HEK293 (cell line): ENCODE results near the gene CCDC149.

Source experiments
- CTCF ChIA-PET: fragments of 350-600 bp; formaldehyde crosslinking; extraction: SDS; loops from one replicate; lab custom pipeline; 2021; ENCODE audit warnings: antibody characterized with exemption; lab: Yijun Ruan, JAX
- POLR2A ChIA-PET: fragments of 300-600 bp; formaldehyde crosslinking; extraction: SDS; loops from one replicate; lab custom pipeline; 2020; ENCODE audit warnings: antibody characterized with exemption, inconsistent platforms; lab: Yijun Ruan, JAX
- H3K27ac ChIP-seq: fragments of 200-500 bp; sonication (Bioruptor generic); 2 replicates; pipeline ENCODE4 v1.5.1; 2014; ENCODE audit warnings: low read depth, low read length, control low read depth, inconsistent platforms; ENCODE audit errors: extremely low read depth
- H3K36me3 ChIP-seq, 2 experiments: fragments of 200-500 bp in 1 of 2; sonication (Bioruptor generic) in 1 of 2; 1 replicate in 1 of 2; 2 replicates in 1 of 2; pipeline ENCODE4 v1.5.1; 2014 to 2017; ENCODE audit warnings: inconsistent platforms in 2 of 2, low read length in 2 of 2; ENCODE audit not compliant: control insufficient read depth in 2 of 2, insufficient read depth in 1 of 2
- H3K4me1 ChIP-seq: fragments of 200-500 bp; sonication (Bioruptor generic); 2 replicates; pipeline ENCODE4 v1.5.1; 2014; ENCODE audit warnings: mild to moderate bottlenecking, low read length, inconsistent platforms; ENCODE audit not compliant: control insufficient read depth, insufficient read depth
- H3K4me3 ChIP-seq: 2 replicates; pipeline ENCODE4 v1.5.1; 2011; ENCODE audit warnings: low read depth, mild to moderate bottlenecking, control low read depth, low read length, moderate library complexity
- H3K9me3 ChIP-seq: fragments of 200-500 bp; sonication (Bioruptor generic); 2 replicates; pipeline ENCODE4 v1.5.1; 2014; ENCODE audit warnings: low read depth, low read length, inconsistent platforms; ENCODE audit not compliant: control insufficient read depth, insufficient read depth
- ATF2 ChIP-seq: fragments of 450-650 bp; formaldehyde crosslinking; IDR thresholded peaks from 2 replicates; pipeline ENCODE4 v1.5.1; 2016; ENCODE audit warnings: missing biosample characterization, missing genetic modification characterization, low read depth
- BCL6B ChIP-seq: fragments of 450-650 bp; formaldehyde crosslinking; IDR thresholded peaks from 2 replicates; pipeline ENCODE4 v1.5.1; 2017; ENCODE audit warnings: missing biosample characterization, missing genetic modification characterization
- GLIS1 ChIP-seq: fragments of 450-650 bp; formaldehyde crosslinking; IDR thresholded peaks from 2 replicates; pipeline ENCODE4 v1.5.1; 2016; ENCODE audit warnings: missing biosample characterization, missing genetic modification characterization
- KLF8 ChIP-seq: fragments of 450-650 bp; formaldehyde crosslinking; IDR thresholded peaks from 2 replicates; pipeline ENCODE4 v1.5.1; 2016; ENCODE audit warnings: missing biosample characterization, missing genetic modification characterization
- MYNN ChIP-seq: fragments of 450-650 bp; formaldehyde crosslinking; IDR thresholded peaks from 2 replicates; pipeline ENCODE4 v1.5.1; 2016; ENCODE audit warnings: missing biosample characterization, missing genetic modification characterization, borderline replicate concordance
- PRDM1 ChIP-seq: fragments of 450-650 bp; formaldehyde crosslinking; IDR thresholded peaks from 2 replicates; pipeline ENCODE4; 2016; ENCODE audit warnings: missing biosample characterization, missing genetic modification characterization
- SCRT1 ChIP-seq: fragments of 450-650 bp; formaldehyde crosslinking; IDR thresholded peaks from 2 replicates; pipeline ENCODE4 v1.5.1; 2016; ENCODE audit warnings: missing biosample characterization, missing genetic modification characterization, borderline replicate concordance
- SCRT2 ChIP-seq: fragments of 450-650 bp; formaldehyde crosslinking; IDR thresholded peaks from 2 replicates; pipeline ENCODE4 v1.5.1; 2016; ENCODE audit warnings: missing biosample characterization, missing genetic modification characterization
- YY1 ChIP-seq: fragments of 450-650 bp; formaldehyde crosslinking; IDR thresholded peaks from 2 replicates; pipeline ENCODE4 v1.5.1; 2018; ENCODE audit warnings: missing biosample characterization, missing genetic modification characterization
- YY2 ChIP-seq: fragments of 450-650 bp; formaldehyde crosslinking; IDR thresholded peaks from 2 replicates; pipeline ENCODE4 v1.5.1; 2016; ENCODE audit warnings: missing biosample characterization, missing genetic modification characterization
- ZBTB1 ChIP-seq: fragments of 450-650 bp; formaldehyde crosslinking; IDR thresholded peaks from 2 replicates; pipeline ENCODE4 v1.5.1; 2016; ENCODE audit warnings: missing biosample characterization, missing genetic modification characterization
- ZBTB21 ChIP-seq: fragments of 450-650 bp; formaldehyde crosslinking; IDR thresholded peaks from 2 replicates; pipeline ENCODE4 v1.5.1; 2017; ENCODE audit warnings: missing biosample characterization, missing genetic modification characterization
- ZBTB7A ChIP-seq: fragments of 450-650 bp; formaldehyde crosslinking; IDR thresholded peaks from 2 replicates; pipeline ENCODE4 v1.5.1; 2016; ENCODE audit warnings: low read depth, missing biosample characterization, missing genetic modification characterization
- ZEB2 ChIP-seq: fragments of 450-650 bp; formaldehyde crosslinking; IDR thresholded peaks from 2 replicates; pipeline ENCODE4 v1.5.1; 2016; ENCODE audit warnings: missing biosample characterization, missing genetic modification characterization
- ZNF10 ChIP-seq: fragments of 450-650 bp; formaldehyde crosslinking; IDR thresholded peaks from 2 replicates; pipeline ENCODE4 v1.5.1; 2017; ENCODE audit warnings: missing biosample characterization, missing genetic modification characterization
- ZNF132 ChIP-seq: fragments of 450-650 bp; formaldehyde crosslinking; IDR thresholded peaks from 2 replicates; pipeline ENCODE4 v1.5.1; 2017; ENCODE audit warnings: missing biosample characterization, missing genetic modification characterization, borderline replicate concordance
- ZNF133 ChIP-seq: fragments of 450-650 bp; formaldehyde crosslinking; IDR thresholded peaks from 2 replicates; pipeline ENCODE4 v1.5.1; 2016; ENCODE audit warnings: missing biosample characterization, missing genetic modification characterization
- ZNF157 ChIP-seq: fragments of 450-650 bp; formaldehyde crosslinking; IDR thresholded peaks from 2 replicates; pipeline ENCODE4 v1.5.1; 2016; ENCODE audit warnings: missing biosample characterization, missing genetic modification characterization
- ZNF18 ChIP-seq: fragments of 450-650 bp; formaldehyde crosslinking; IDR thresholded peaks from 2 replicates; pipeline ENCODE4 v1.5.1; 2016; ENCODE audit warnings: missing biosample characterization, missing genetic modification characterization
- ZNF221 ChIP-seq: fragments of 450-650 bp; formaldehyde crosslinking; IDR thresholded peaks from 2 replicates; pipeline ENCODE4 v1.5.1; 2017; ENCODE audit warnings: missing biosample characterization, missing genetic modification characterization, borderline replicate concordance
- ZNF23 ChIP-seq: fragments of 450-650 bp; formaldehyde crosslinking; IDR thresholded peaks from 2 replicates; pipeline ENCODE4 v1.5.1; 2016; ENCODE audit warnings: missing biosample characterization, missing genetic modification characterization, borderline replicate concordance
- ZNF324 ChIP-seq: fragments of 450-650 bp; formaldehyde crosslinking; IDR thresholded peaks from 2 replicates; pipeline ENCODE4 v1.5.1; 2016; ENCODE audit warnings: missing biosample characterization, missing genetic modification characterization
- ZNF362 ChIP-seq: fragments of 450-650 bp; formaldehyde crosslinking; IDR thresholded peaks from 2 replicates; pipeline ENCODE4 v1.5.1; 2016; ENCODE audit warnings: missing biosample characterization, missing genetic modification characterization
- ZNF398 ChIP-seq: fragments of 450-650 bp; formaldehyde crosslinking; IDR thresholded peaks from 2 replicates; pipeline ENCODE4 v1.5.1; 2017; ENCODE audit warnings: missing biosample characterization, missing genetic modification characterization
- ZNF548 ChIP-seq: fragments of 450-650 bp; formaldehyde crosslinking; IDR thresholded peaks from 2 replicates; pipeline ENCODE4 v1.5.1; 2016; ENCODE audit warnings: missing biosample characterization, missing genetic modification characterization
- ZNF549 ChIP-seq: fragments of 450-650 bp; IDR thresholded peaks from 2 replicates; pipeline ENCODE4 v1.5.1; 2018; ENCODE audit warnings: missing biosample characterization, missing genetic modification characterization, mild to moderate bottlenecking, inconsistent platforms, moderate library complexity
- ZNF580 ChIP-seq: fragments of 450-650 bp; formaldehyde crosslinking; IDR thresholded peaks from 2 replicates; pipeline ENCODE4 v1.5.1; 2016; ENCODE audit warnings: missing biosample characterization, missing genetic modification characterization
- ZNF610 ChIP-seq: fragments of 450-650 bp; formaldehyde crosslinking; IDR thresholded peaks from 2 replicates; pipeline ENCODE4 v1.5.1; 2016; ENCODE audit warnings: missing biosample characterization, missing genetic modification characterization, borderline replicate concordance
- ZNF654 ChIP-seq: fragments of 450-650 bp; formaldehyde crosslinking; IDR thresholded peaks from 2 replicates; pipeline ENCODE4 v1.5.1; 2016; ENCODE audit warnings: low read depth, missing biosample characterization, missing genetic modification characterization
- ZNF660 ChIP-seq: fragments of 450-650 bp; IDR thresholded peaks from 2 replicates; pipeline ENCODE4 v1.5.1; 2018; ENCODE audit warnings: missing biosample characterization, mild to moderate bottlenecking, missing genetic modification characterization
- ZNF768 ChIP-seq: fragments of 450-650 bp; formaldehyde crosslinking; IDR thresholded peaks from 2 replicates; pipeline ENCODE4 v1.5.1; 2018; ENCODE audit warnings: missing biosample characterization, mild to moderate bottlenecking, missing genetic modification characterization
- ZNF837 ChIP-seq: fragments of 450-650 bp; formaldehyde crosslinking; IDR thresholded peaks from 2 replicates; pipeline ENCODE4 v1.5.1; 2016; ENCODE audit warnings: missing biosample characterization, missing genetic modification characterization
- ZSCAN30 ChIP-seq: fragments of 450-650 bp; IDR thresholded peaks from 2 replicates; pipeline ENCODE4 v1.5.1; 2018; ENCODE audit warnings: missing biosample characterization, mild to moderate bottlenecking, missing genetic modification characterization, moderate library complexity

CCDC149 gene

GRCh38 chr4:24896056-24896455 lies 16.8 kb downstream of the CCDC149 start:
- Histone ChIP-seq H3K27ac (no peak overlapping the region), H3K4me1 (0 out of 2 replicates have a peak, but pooled peaks cover 2% of the 10 kb centered on the region), H3K36me3 (no peaks in the 10 kb centered on the region), H3K9me3 (no peaks in the 10 kb centered on the region), H3K4me3 (no peak overlapping the region)
- ChIA-PET POLR2A (no interaction called here), CTCF (interaction anchor here (0.7 kb wide), 1 partner anchor 471 kb away, joined by 4 read pairs; no protein-coding TSS in a partner anchor)
- TF ChIP-seq ZNF23 (tag by site-specific recombination) (no peak), KLF8 (tag by site-specific recombination) (no peak), ZBTB1 (tag by site-specific recombination) (no peak), ATF2 (tag by site-specific recombination) (peak; percentile 24; the same call in 1 of the 2 replicates), ZNF580 (tag by site-specific recombination) (no peak), YY1 (no peak), ZEB2 (tag by site-specific recombination) (no peak), ZNF221 (tag by site-specific recombination) (no peak), ZNF157 (tag by site-specific recombination) (no peak), ZNF768 (tag by site-specific recombination) (no peak), ZNF18 (tag by site-specific recombination) (no peak), ZSCAN30 (0 out of 2 replicates have a peak, but pooled peaks have one; percentile 27), ZNF548 (tag by site-specific recombination) (no peak), ZBTB21 (no peak), ZNF324 (tag by site-specific recombination) (no peak), YY2 (tag by site-specific recombination) (no peak), MYNN (tag by site-specific recombination) (no peak), ZNF362 (tag by site-specific recombination) (no peak), SCRT2 (tag by site-specific recombination) (0 out of 2 replicates have a peak, but pooled peaks have one; percentile 30), ZNF837 (no peak), ZNF660 (tag by site-specific recombination) (no peak), ZNF132 (tag by site-specific recombination) (no peak), PRDM1 (no peak), GLIS1 (peak; percentile 27; the same call in 1 of the 2 replicates), BCL6B (no peak), ZNF610 (no peak), SCRT1 (no peak), ZNF10 (no peak), ZNF398 (tag by site-specific recombination) (peak; percentile 84), ZBTB7A (no peak), ZNF133 (tag by site-specific recombination) (no peak), ZNF654 (tag by site-specific recombination) (no peak), ZNF549 (tag by site-specific recombination) (no peak)
